PC-3 (cell line): ENCODE measurements around the gene CDKN2B-AS1.

Source experiments
- CTCF ChIP-seq: fragments of 300-600 bp; sonication (generic); conservative IDR thresholded peaks from 2 replicates; pipeline ENCODE4 v1.5.1; 2017; ENCODE audit warnings: antibody characterized with exemption, low read depth, mild to moderate bottlenecking, low read length
- EZH2 ChIP-seq: fragments of 300-600 bp; sonication (generic); IDR thresholded peaks from one replicate; pipeline ENCODE4 v1.6.1; 2017; ENCODE audit warnings: antibody characterized with exemption, mild to moderate bottlenecking, low read length; ENCODE audit not compliant: unreplicated experiment

DNA sequence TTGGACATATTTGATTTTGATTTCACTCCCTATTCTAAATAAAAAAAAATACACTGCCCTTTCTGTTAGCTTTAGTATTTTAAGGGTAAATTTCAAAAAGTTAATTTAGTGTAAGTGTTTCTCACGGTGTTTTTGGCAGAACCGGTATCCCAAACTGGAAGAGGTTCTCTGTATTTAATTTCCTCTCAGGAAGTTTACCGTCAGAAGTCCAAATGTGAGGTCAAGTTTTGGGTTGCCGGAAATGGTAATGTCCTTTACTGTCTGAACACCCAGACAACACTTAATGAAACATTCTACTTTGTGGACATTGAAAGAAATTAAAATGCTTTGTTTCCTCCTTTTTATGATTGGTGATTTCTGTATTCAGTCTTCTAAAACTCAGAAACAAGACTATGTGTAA lies 163.2 kb downstream of the CDKN2B-AS1 start:
- TF ChIP-seq EZH2 (no peak), CTCF (no peak)
